Adrenal gland (tissue), 12 donors: ENCODE results near the gene RPAP3. TPM values are rescaled to one million over a fixed set of nuclear protein-coding genes. Genes with fewer than 3 reads are reported as not detected.
A peak's percentile ranks its signal among the peaks of the same experiment; 100 is the strongest.

ENCODE experiments used
- DNase-seq, 7 donors: peaks; one replicate each; pipeline ENCODE4 v3.0.0-alpha.2; 2019 to 2020
- H3K27ac ChIP-seq, 5 donors: fragments of 200-600 bp; sonication (generic) in 4 of 5; 1 replicate in 3 of 5; 2 replicates in 2 of 5; pipeline versions ENCODE4 v1.5.1 to v1.8.0; 2016 to 2020; ENCODE audit warnings: mild to moderate bottlenecking in 1 of 5
- H3K27me3 ChIP-seq: fragments of 200-600 bp; 2 replicates; pipeline ENCODE4 v1.8.0; 2021
- H3K36me3 ChIP-seq, 2 donors: fragments of 200-600 bp; replicated peaks in 1 of 2; 1 replicate in 1 of 2; 2 replicates in 1 of 2; pipeline versions ENCODE4 v1.5.1 to v1.8.0; 2018 to 2022
- H3K4me1 ChIP-seq, 2 donors: fragments of 200-600 bp; replicated peaks in 1 of 2; 1 replicate in 1 of 2; 2 replicates in 1 of 2; pipeline versions ENCODE4 v1.5.1 to v1.8.0; 2018 to 2021
- H3K4me3 ChIP-seq, 4 donors: fragments of 200-600 bp; sonication (generic) in 3 of 4; one replicate each; pipeline ENCODE4 v1.5.1; 2016 to 2018
- H3K9me3 ChIP-seq, 3 donors: fragments of 200-600 bp; sonication (generic) in 1 of 3; replicated peaks in 1 of 3; 1 replicate in 2 of 3; 2 replicates in 1 of 3; pipeline versions ENCODE4 v1.5.1 to v1.8.0; 2016 to 2021
- POLR2A ChIP-seq, 2 donors: fragments of 450-650 bp; IDR thresholded peaks; one replicate each; pipeline ENCODE4 v1.6.1; 2017; ENCODE audit warnings: antibody characterized with exemption in 2 of 2, mild to moderate bottlenecking in 2 of 2, moderate library complexity in 1 of 2
- WGBS, 4 donors: extraction: QIAGEN DNeasy Blood & Tissue Kit in 2 of 4; methylation state at CpG; one replicate each; pipeline versions ENCODE4 v1.1.5 to v1.1.7; 2013 to 2017; 5-methylcytosine and 5-hydroxymethylcytosine counted together
- intact Hi-C, 2 donors: fragments of 100-400 bp; cut with DNase I; formaldehyde crosslinking; loops; one replicate each; pipeline versions ENCODE4 v1.14.1 to v1.15.0; 2022 to 2023
- polyA plus RNA-seq, 3 donors: library from polyadenylated mRNA; stranded (reverse); fragments of 200-250 nt in 2 of 3; fragments of 350-450 nt in 1 of 3; fragmentation: Illumina TruSeq in 1 of 3; extraction: RNeasy Lipid Tissue Mini Kit (QIAGEN cat#74804) in 1 of 3; gene quantifications; one replicate each; pipeline ENCODE4 v1.2.3, GENCODE V29; 2013 to 2014
- total RNA-seq, 9 donors: library from RNA; depleted of rRNA in 4 of 9; stranded (reverse); fragments of >200 nt in 4 of 9; fragments of 120-200 nt in 1 of 9; fragmentation: NEBNext Ultra II Directional in 1 of 9; extraction: Animal tissue kit (Norgen Biotek cat#: 25700) in 1 of 9; gene quantifications; one replicate each; pipeline versions ENCODE4 v1.1.0 to v1.2.4, GENCODE V29; 2013 to 2023
- TF ChIP-seq, protein P1 (sequence below), 6 experiments: fragments of 450-650 bp in 4 of 6; fragments of 200-600 bp in 2 of 6; sonication (generic) in 1 of 6; IDR thresholded peaks; 1 replicate in 5 of 6; 2 replicates in 1 of 6; pipeline versions ENCODE4 v1.5.1 to v1.8.0; 2016 to 2021; ENCODE audit warnings: antibody characterized with exemption in 6 of 6, mild to moderate bottlenecking in 2 of 6, moderate library complexity in 1 of 6
- donor health status: healthy with polysubstance abuse.
- donor health status: Bipolar disorder and iron deficiency.
- donor health status: DM: yes; HTN: yes; CAD: no.
- donor health status: DM: no; HTN: no; CAD: no.
- donor health status: DM: no; HTN: no; CAD: no.
- donor health status: DM: yes; HTN: yes; CAD: no.

RPAP3 gene
- total and polyA plus RNA-seq, 12 donors = 7.3 to 56.1 (median 16.7) TPM

DNA sequence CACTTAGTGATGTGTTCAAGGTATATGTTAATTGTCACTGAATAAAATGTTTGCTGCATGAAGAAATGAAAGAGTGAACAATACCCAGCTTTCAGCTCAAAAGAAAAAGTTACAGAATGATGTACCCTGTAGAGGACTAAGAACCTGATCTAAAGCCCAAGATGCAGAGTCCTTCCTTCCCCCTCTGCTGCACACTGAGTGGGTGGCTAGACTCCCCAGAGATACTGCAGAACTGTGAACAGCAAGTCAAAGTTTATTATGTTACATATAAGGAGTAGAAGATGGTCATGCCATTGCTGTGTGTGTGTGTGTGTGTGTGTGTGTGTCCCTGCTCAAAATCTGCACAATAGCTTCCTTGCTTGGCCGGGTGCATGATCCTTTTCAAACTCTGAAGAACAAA is 83.9 kb downstream of the RPAP3 start:
- Histone ChIP-seq H3K27ac (no peak overlapping the region), H3K27me3 (no peaks in the 10 kb centered on the region), H3K4me1 (no peaks in the 10 kb centered on the region), H3K36me3 (no peaks in the 10 kb centered on the region), H3K9me3 (no peaks in the 10 kb centered on the region), H3K4me3 (no peak overlapping the region)
- intact Hi-C loops = no loop called here
- WGBS, 4 donors = 75 to 84% (median 80%) methylated on average over 1 of the region's 1 CpG
- DNase-seq = no peak
- TF ChIP-seq, protein P1, sequence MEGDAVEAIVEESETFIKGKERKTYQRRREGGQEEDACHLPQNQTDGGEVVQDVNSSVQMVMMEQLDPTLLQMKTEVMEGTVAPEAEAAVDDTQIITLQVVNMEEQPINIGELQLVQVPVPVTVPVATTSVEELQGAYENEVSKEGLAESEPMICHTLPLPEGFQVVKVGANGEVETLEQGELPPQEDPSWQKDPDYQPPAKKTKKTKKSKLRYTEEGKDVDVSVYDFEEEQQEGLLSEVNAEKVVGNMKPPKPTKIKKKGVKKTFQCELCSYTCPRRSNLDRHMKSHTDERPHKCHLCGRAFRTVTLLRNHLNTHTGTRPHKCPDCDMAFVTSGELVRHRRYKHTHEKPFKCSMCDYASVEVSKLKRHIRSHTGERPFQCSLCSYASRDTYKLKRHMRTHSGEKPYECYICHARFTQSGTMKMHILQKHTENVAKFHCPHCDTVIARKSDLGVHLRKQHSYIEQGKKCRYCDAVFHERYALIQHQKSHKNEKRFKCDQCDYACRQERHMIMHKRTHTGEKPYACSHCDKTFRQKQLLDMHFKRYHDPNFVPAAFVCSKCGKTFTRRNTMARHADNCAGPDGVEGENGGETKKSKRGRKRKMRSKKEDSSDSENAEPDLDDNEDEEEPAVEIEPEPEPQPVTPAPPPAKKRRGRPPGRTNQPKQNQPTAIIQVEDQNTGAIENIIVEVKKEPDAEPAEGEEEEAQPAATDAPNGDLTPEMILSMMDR (IDR thresholded peaks at IDR 0.05) = no peak
- TF ChIP-seq POLR2A (IDR thresholded peaks at IDR 0.05) = no peak

- no peaks in the 10 kb centered on the region for H3K27me3 ChIP-seq
- no peak for TF ChIP-seq POLR2A (IDR thresholded peaks at IDR 0.05)
- TF ChIP-seq, protein P1 (IDR thresholded peaks at IDR 0.05) = no peak
- no peaks in the 10 kb centered on the region for H3K36me3 ChIP-seq
- 69 to 87% (median 79%) methylated on average over 3 to 4 of the region's 4 CpGs for WGBS, 4 donors
- no peak for DNase-seq
- H3K4me3 ChIP-seq = no peak overlapping the region
- H3K9me3 ChIP-seq = peaks cover 0 to 4% (median 0%) of the 10 kb centered on the region in 3 donors
- intact Hi-C loops = no loop called here
- H3K4me1 ChIP-seq = no peaks in the 10 kb centered on the region
- H3K27ac ChIP-seq = no peak overlapping the region
Measured at GRCh38 chr12:47617476-47617875, 88.4 kb downstream of the RPAP3 start.

DNA sequence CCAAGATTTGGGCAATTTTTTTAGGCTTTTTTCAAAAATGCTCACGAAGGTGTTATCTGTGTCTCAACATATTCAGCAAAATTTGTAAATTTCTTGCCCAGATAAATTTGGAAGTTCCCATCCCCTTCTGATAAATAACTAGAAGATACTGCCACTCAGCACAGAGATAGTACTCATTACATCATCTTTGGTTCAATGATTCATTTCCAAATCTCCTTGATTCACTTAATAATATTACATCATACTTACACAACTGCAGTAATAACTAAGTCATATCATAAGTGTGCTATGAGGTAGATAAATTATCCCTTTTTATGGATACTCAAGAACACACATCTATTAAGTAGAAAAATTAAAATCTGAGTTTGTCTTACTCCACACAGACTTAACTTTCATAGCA is 89.4 kb downstream of the RPAP3 start:
- TF ChIP-seq, protein P1 (IDR thresholded peaks at IDR 0.05) = no peak
- no peak for TF ChIP-seq POLR2A (IDR thresholded peaks at IDR 0.05)
- no peaks in the 10 kb centered on the region for H3K27me3 ChIP-seq
- H3K4me3 ChIP-seq = no peak overlapping the region
- WGBS, 4 donors = 67 to 81% (median 76%) methylated on average over 1 of the region's 1 CpG
- no peaks in the 10 kb centered on the region for H3K4me1 ChIP-seq
- H3K27ac ChIP-seq = peak overlapping the region in 1 of 5 donors; percentile 20
- peaks cover 0 to 4% (median 0%) of the 10 kb centered on the region in 3 donors for H3K9me3 ChIP-seq
- DNase-seq = no peak
- intact Hi-C loops = no loop called here
- H3K36me3 ChIP-seq = no peaks in the 10 kb centered on the region

- H3K4me1 ChIP-seq = no peaks in the 10 kb centered on the region
- intact Hi-C loops = no loop called here
- peaks cover 0 to 4% (median 0%) of the 10 kb centered on the region in 3 donors for H3K9me3 ChIP-seq
- TF ChIP-seq POLR2A (IDR thresholded peaks at IDR 0.05) = no peak
- TF ChIP-seq, protein P1 (IDR thresholded peaks at IDR 0.05) = no peak
- H3K4me3 ChIP-seq = no peak overlapping the region
- no peak for DNase-seq
- peak overlapping the region in 1 of 5 donors; percentile 20 for H3K27ac ChIP-seq
- no peaks in the 10 kb centered on the region for H3K27me3 ChIP-seq
- no peaks in the 10 kb centered on the region for H3K36me3 ChIP-seq
Measured at GRCh38 chr12:47615711-47616110, 90.1 kb downstream of the RPAP3 start.
